Stomach (tissue), 9 donors: ENCODE data around the gene TLL1. TPM values are rescaled to one million over a fixed set of nuclear protein-coding genes. Genes with fewer than 3 reads are reported as not detected.
A peak's percentile ranks its signal among the peaks of the same experiment; 100 is the strongest.

Experiments used
- DNase-seq, 2 donors: peaks; one replicate each; pipeline versions ENCODE4 v3.0.0 to v3.0.0-alpha.2; 2013 to 2019
- H3K27ac ChIP-seq, 5 donors: fragments of 200-600 bp in 4 of 5; sonication (generic) in 4 of 5; one replicate each; pipeline ENCODE4 v1.5.1; 2013 to 2019; ENCODE audit warnings: mild to moderate bottlenecking in 1 of 5, moderate library complexity in 1 of 5
- H3K27me3 ChIP-seq, 3 donors: fragments of 200-600 bp; sonication (generic); one replicate each; pipeline ENCODE4 v1.5.1; 2017 to 2019; ENCODE audit warnings: mixed run types in 1 of 3
- H3K36me3 ChIP-seq, 4 donors: fragments of 200-600 bp; sonication (generic); 1 replicate in 3 of 4; 2 replicates in 1 of 4; pipeline ENCODE4 v1.5.1; 2016 to 2019
- H3K4me1 ChIP-seq, 4 donors: fragments of 200-600 bp; sonication (generic); one replicate each; pipeline ENCODE4 v1.5.1; 2016 to 2019
- H3K4me3 ChIP-seq, 4 donors: fragments of 200-600 bp; sonication (generic) in 3 of 4; one replicate each; pipeline ENCODE4 v1.5.1; 2016 to 2019; ENCODE audit warnings: mild to moderate bottlenecking in 1 of 4
- H3K9me3 ChIP-seq, 4 donors: fragments of 200-600 bp; sonication (generic); one replicate each; pipeline ENCODE4 v1.5.1; 2016 to 2019
- CTCF ChIP-seq, 7 experiments: fragments of 450-650 bp in 4 of 7; fragments of 200-600 bp in 3 of 7; sonication (generic) in 3 of 7; IDR thresholded peaks; one replicate each; pipeline ENCODE4 v1.5.1; 2016 to 2019; ENCODE audit warnings: antibody characterized with exemption in 7 of 7, control low read depth in 2 of 7, mild to moderate bottlenecking in 1 of 7
- EP300 ChIP-seq: sonication (generic); formaldehyde crosslinking; IDR thresholded peaks from one replicate; pipeline ENCODE4 v1.6.1; 2017; ENCODE audit warnings: antibody characterized with exemption
- POLR2A ChIP-seq, 4 donors: fragments of 450-650 bp; IDR thresholded peaks; one replicate each; pipeline ENCODE4 v1.6.1; 2016; ENCODE audit warnings: antibody characterized with exemption in 4 of 4, control low read depth in 2 of 4, mild to moderate bottlenecking in 1 of 4, moderate library complexity in 1 of 4
- POLR2AphosphoS5 ChIP-seq, 3 donors: sonication (generic); formaldehyde crosslinking; IDR thresholded peaks; one replicate each; pipeline ENCODE4 v1.6.1; 2016; ENCODE audit warnings: antibody characterized with exemption in 3 of 3
- WGBS, 5 donors: extraction: QIAGEN DNeasy Blood & Tissue Kit in 3 of 5; methylation state at CpG; one replicate each; pipeline versions ENCODE4 v1.1.5 to v1.1.7; 2013 to 2018; 5-methylcytosine and 5-hydroxymethylcytosine counted together
- intact Hi-C: fragments of 100-400 bp; cut with DNase I; formaldehyde crosslinking; loops from one replicate; pipeline ENCODE4 v1.15.1; 2023; ENCODE audit warnings: low total_unique reads
- polyA plus RNA-seq, 3 donors: library from polyadenylated mRNA; stranded (reverse); fragments of 200-250 nt; gene quantifications; one replicate each; pipeline ENCODE4 v1.2.3, GENCODE V29; 2013
- total RNA-seq, 5 donors: library from RNA; depleted of rRNA; stranded (reverse); fragments of >200 nt; gene quantifications; one replicate each; pipeline versions ENCODE4 v1.1.0 to v1.2.3, GENCODE V29; 2014 to 2016
- donor health status: healthy with polysubstance abuse.
- donor health status: Bipolar disorder and iron deficiency.
- donor health status: healthy.

TLL1 gene
- total and polyA plus RNA-seq, 8 donors, result under 0.01 to 27.5 (median 0.28) TPM; not detected in 1

- peak in 1 of 2 donors; percentile 42 for DNase-seq
- H3K27me3 ChIP-seq, result peaks cover 0 to 60% (median 29%) of the 10 kb centered on the region in 3 donors
- H3K4me1 ChIP-seq, result peaks cover 21 to 32% (median 28%) of the 10 kb centered on the region in 4 donors
- intact Hi-C loops, result no loop called here
- peak overlapping the region in 3 of 5 donors; percentile 36 to 67 (median 48) for H3K27ac ChIP-seq
- H3K9me3 ChIP-seq, result no peaks in the 10 kb centered on the region
- peak overlapping the region; percentile 51 to 61 (median 54) for H3K4me3 ChIP-seq
- no peaks in the 10 kb centered on the region for H3K36me3 ChIP-seq
- TF ChIP-seq POLR2AphosphoS5 (IDR thresholded peaks at IDR 0.05), result no peak
- no peak for TF ChIP-seq POLR2A (IDR thresholded peaks at IDR 0.05)
- no peak for TF ChIP-seq CTCF (IDR thresholded peaks at IDR 0.05)
- no peak for TF ChIP-seq EP300
- 1 to 4% (median 3%) methylated on average over 26 to 27 of the region's 27 CpGs for WGBS, 5 donors
Measured at GRCh38 chr4:165874072-165874790, 1.2 kb downstream of the TLL1 start.

GRCh38 chr4:165874791-165875371, 1.8 kb downstream of the TLL1 start:
- intact Hi-C loops, result no loop called here
- H3K4me3 ChIP-seq, result peak overlapping the region; percentile 51 to 61 (median 54)
- H3K27me3 ChIP-seq, result peaks cover 0 to 58% (median 29%) of the 10 kb centered on the region in 3 donors
- no peaks in the 10 kb centered on the region for H3K36me3 ChIP-seq
- peaks cover 21 to 32% (median 28%) of the 10 kb centered on the region in 4 donors for H3K4me1 ChIP-seq
- no peak for TF ChIP-seq POLR2AphosphoS5 (IDR thresholded peaks at IDR 0.05)
- no peak for TF ChIP-seq EP300
- TF ChIP-seq CTCF (IDR thresholded peaks at IDR 0.05), result no peak
- H3K9me3 ChIP-seq, result no peaks in the 10 kb centered on the region
- H3K27ac ChIP-seq, result peak overlapping the region in 3 of 5 donors; percentile 1 to 67 (median 8)
- 3 to 14% (median 7%) methylated on average over 22 to 38 of the region's 38 CpGs for WGBS, 5 donors
- DNase-seq, result peak in 1 of 2 donors; percentile 78

GRCh38 chr4:165875446-165875845, 2.4 kb downstream of the TLL1 start:
- Histone ChIP-seq H3K27ac (no peak overlapping the region), H3K4me3 (peak overlapping the region in 1 of 4 donors; percentile 55), H3K4me1 (peaks cover 21 to 32% (median 28%) of the 10 kb centered on the region in 4 donors), H3K9me3 (no peaks in the 10 kb centered on the region), H3K27me3 (peaks cover 0 to 54% (median 29%) of the 10 kb centered on the region in 3 donors), H3K36me3 (no peaks in the 10 kb centered on the region)
- no peak for DNase-seq
- TF ChIP-seq POLR2AphosphoS5 (IDR thresholded peaks at IDR 0.05) (no peak), POLR2A (IDR thresholded peaks at IDR 0.05) (no peak), EP300 (no peak), CTCF (IDR thresholded peaks at IDR 0.05) (no peak)
- intact Hi-C loops, result no loop called here
- 78 to 84% (median 83%) methylated on average over 2 of the region's 2 CpGs for WGBS, 5 donors

GRCh38 chr4:165877286-165877685, 4.2 kb downstream of the TLL1 start:
- intact Hi-C loops, result no loop called here
- no peak for DNase-seq
- no peak overlapping the region for H3K27ac ChIP-seq
- H3K4me3 ChIP-seq, result no peak overlapping the region
- peaks cover 0 to 38% (median 27%) of the 10 kb centered on the region in 3 donors for H3K27me3 ChIP-seq
- TF ChIP-seq CTCF (IDR thresholded peaks at IDR 0.05) (no peak), EP300 (no peak), POLR2A (IDR thresholded peaks at IDR 0.05) (no peak), POLR2AphosphoS5 (IDR thresholded peaks at IDR 0.05) (no peak)
- no peaks in the 10 kb centered on the region for H3K9me3 ChIP-seq
- H3K36me3 ChIP-seq, result no peaks in the 10 kb centered on the region
- peaks cover 19 to 30% (median 27%) of the 10 kb centered on the region in 4 donors for H3K4me1 ChIP-seq
- WGBS, 5 donors, result 86 to 94% (median 89%) methylated on average over 2 of the region's 2 CpGs
